Right lobe of liver (tissue), 6 donors: Measurements from ENCODE around the gene SYT14. TPM values are rescaled to one million over a fixed set of nuclear protein-coding genes. Genes with fewer than 3 reads are reported as not detected.
"Not testable (repeated sequence)": the region's sequence is repeated elsewhere in the genome, so short reads cannot be mapped to it uniquely, and the experiment has no call there.

Experiments
- ATAC-seq, 4 donors: fragments of 200-7000 bp; cut with Tn5 transposase; one replicate each; pipeline ENCODE4 v1.9.1; 2020; ENCODE audit warnings: mild to moderate bottlenecking in 4 of 4, moderate library complexity in 4 of 4
- DNase-seq, 3 donors: peaks; one replicate each; pipeline ENCODE4 v3.0.0-alpha.2; 2020
- H3K27ac ChIP-seq, 3 donors: fragments of 200-600 bp; one replicate each; pipeline ENCODE4 v1.8.0; 2022
- H3K27me3 ChIP-seq, 2 donors: fragments of 200-600 bp; one replicate each; pipeline ENCODE4 v1.8.0; 2022
- H3K36me3 ChIP-seq, 4 donors: fragments of 200-600 bp; sonication (generic) in 1 of 4; one replicate each; pipeline versions ENCODE4 v1.5.1 to v1.8.0; 2017 to 2022; ENCODE audit warnings: control low read depth in 1 of 4
- H3K4me1 ChIP-seq, 4 donors: fragments of 200-600 bp; sonication (generic) in 1 of 4; one replicate each; pipeline versions ENCODE4 v1.5.1 to v1.8.0; 2017 to 2022; ENCODE audit warnings: control low read depth in 1 of 4
- H3K4me3 ChIP-seq, 3 donors: fragments of 200-600 bp; one replicate each; pipeline ENCODE4 v1.8.0; 2022
- H3K9me3 ChIP-seq, 4 donors: fragments of 200-600 bp; sonication (generic) in 1 of 4; one replicate each; pipeline versions ENCODE4 v1.5.1 to v1.8.0; 2017 to 2022; ENCODE audit warnings: control low read depth in 1 of 4
- POLR2A ChIP-seq: fragments of 450-650 bp; IDR thresholded peaks from one replicate; pipeline ENCODE4 v1.6.1; 2017; ENCODE audit warnings: antibody characterized with exemption, mild to moderate bottlenecking
- whole genome bisulfite sequencing: methylation state at CpG from one replicate; pipeline ENCODE4 v1.1.6; 2018; ENCODE audit warnings: low coverage, low lambda C conversion rate; ENCODE audit not compliant: insufficient coverage; ENCODE audit errors: missing lambda C conversion rate; 5-methylcytosine and 5-hydroxymethylcytosine counted together
- intact Hi-C, 2 donors: fragments of 100-400 bp; cut with DNase I; formaldehyde crosslinking; loops; one replicate each; pipeline versions ENCODE4 v1.11.2 to v1.14.1; 2022
- total RNA-seq, 6 experiments: library from RNA; depleted of rRNA in 2 of 6; stranded (reverse); fragments of >200 nt in 2 of 6; fragmentation: NEBNext Ultra II Directional in 3 of 6; extraction: Animal tissue kit (Norgen Biotek cat#: 25700) in 3 of 6; gene quantifications; one replicate each; pipeline versions ENCODE4 v1.1.0 to v1.2.4, GENCODE V29; 2016 to 2023
- TF ChIP-seq, protein P1 (sequence below), 4 donors: fragments of 200-600 bp in 3 of 4; fragments of 450-650 bp in 1 of 4; IDR thresholded peaks; one replicate each; pipeline versions ENCODE4 v1.5.1 to v1.8.0; 2016 to 2022; ENCODE audit warnings: antibody characterized with exemption in 4 of 4, mild to moderate bottlenecking in 2 of 4
- donor health status: DM: no; HTN: yes; CAD: no.
- donor health status: DM: no; HTN: no; CAD: no.
- donor health status: DM: no; HTN: no; CAD: no.
- donor health status: DM: no; HTN: yes; CAD: no.
- donor health status: DM: no; HTN: yes; CAD: no.

The SYT14 gene
- total RNA-seq, 6 experiments from 2014 or later: not detected

DNA sequence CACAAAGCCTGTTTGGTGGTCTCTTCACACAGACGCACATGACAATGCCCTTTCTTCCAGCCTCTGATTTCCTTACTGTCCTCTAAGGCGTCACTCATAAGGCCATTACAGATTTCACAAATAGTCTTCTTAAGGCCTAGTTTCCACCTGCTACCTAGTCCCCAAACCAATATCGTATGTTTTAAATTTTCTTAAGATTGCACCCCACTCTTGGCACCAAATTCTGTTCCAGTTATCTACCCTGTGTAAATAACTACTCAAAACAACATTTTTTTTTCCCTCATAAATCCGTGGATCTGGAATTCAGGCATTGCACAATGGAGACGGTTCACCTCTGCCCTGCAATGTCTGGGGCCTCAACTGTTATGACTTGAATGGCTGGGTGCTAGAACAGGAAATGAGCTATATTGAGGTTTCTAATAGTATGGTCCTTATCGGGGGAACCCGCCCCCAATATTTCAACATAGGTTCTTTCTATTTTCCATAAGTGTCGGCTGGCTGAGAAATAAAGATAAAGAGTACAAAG, 257.7 kb downstream of the SYT14 start:
- WGBS: 56% methylated on average over 8 of the region's 8 CpGs
- H3K9me3 ChIP-seq: no peaks in the 10 kb centered on the region
- DNase-seq (no peak), ATAC-seq (no peak)
- H3K4me3 ChIP-seq: no peak overlapping the region
- no peaks in the 10 kb centered on the region for H3K4me1 ChIP-seq
- no peaks in the 10 kb centered on the region for H3K36me3 ChIP-seq
- TF ChIP-seq POLR2A: no peak
- TF ChIP-seq, protein P1, sequence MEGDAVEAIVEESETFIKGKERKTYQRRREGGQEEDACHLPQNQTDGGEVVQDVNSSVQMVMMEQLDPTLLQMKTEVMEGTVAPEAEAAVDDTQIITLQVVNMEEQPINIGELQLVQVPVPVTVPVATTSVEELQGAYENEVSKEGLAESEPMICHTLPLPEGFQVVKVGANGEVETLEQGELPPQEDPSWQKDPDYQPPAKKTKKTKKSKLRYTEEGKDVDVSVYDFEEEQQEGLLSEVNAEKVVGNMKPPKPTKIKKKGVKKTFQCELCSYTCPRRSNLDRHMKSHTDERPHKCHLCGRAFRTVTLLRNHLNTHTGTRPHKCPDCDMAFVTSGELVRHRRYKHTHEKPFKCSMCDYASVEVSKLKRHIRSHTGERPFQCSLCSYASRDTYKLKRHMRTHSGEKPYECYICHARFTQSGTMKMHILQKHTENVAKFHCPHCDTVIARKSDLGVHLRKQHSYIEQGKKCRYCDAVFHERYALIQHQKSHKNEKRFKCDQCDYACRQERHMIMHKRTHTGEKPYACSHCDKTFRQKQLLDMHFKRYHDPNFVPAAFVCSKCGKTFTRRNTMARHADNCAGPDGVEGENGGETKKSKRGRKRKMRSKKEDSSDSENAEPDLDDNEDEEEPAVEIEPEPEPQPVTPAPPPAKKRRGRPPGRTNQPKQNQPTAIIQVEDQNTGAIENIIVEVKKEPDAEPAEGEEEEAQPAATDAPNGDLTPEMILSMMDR (IDR thresholded peaks at IDR 0.05): no peak
- H3K27me3 ChIP-seq: no peaks in the 10 kb centered on the region
- no peak overlapping the region for H3K27ac ChIP-seq
- intact Hi-C loops: no loop called here

DNA sequence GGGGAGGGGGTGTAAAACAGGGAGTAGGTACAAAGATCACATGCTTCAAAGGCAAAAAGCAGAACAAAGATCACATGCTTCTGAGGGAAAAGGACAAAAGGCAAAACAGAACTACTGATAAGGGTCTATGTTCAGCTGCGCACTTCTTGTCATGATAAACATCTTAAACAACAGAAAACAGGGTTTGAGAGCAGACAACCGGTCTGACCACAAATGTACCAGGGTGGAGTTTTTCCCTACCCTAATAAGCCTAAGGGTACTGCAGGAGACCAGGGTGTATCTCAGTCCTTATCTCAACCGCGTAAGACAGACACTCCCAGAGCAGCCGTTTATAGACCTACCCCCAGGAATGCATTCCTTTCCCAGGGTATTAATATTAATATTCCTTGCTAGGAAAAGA, 258.2 kb downstream of the SYT14 start:
- H3K4me1 ChIP-seq, intact Hi-C loops, H3K9me3 ChIP-seq, H3K36me3 ChIP-seq, H3K4me3 ChIP-seq, H3K27ac ChIP-seq, DNase-seq, H3K27me3 ChIP-seq, ATAC-seq: not testable (repeated sequence)
- 66% methylated on average over 4 of the region's 5 CpGs for WGBS

DNA sequence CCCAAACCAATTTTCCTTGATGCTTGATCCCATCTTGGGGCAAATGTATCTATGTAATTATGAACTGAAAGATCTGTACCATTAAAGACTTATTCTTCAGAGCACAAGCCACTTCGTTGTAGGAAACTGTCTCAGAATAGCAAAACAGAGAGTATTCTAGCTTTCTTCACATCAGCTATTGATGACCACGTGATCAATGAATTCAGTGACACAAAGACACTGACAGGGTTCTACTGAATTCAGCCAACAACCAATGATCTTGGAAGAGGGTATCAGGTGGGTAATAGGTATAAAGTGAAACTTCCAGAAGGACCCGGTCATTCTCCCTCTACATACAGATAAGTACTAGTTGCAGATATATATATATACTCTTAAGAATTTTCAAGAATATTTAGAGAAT, 260.8 kb downstream of the SYT14 start:
- DNase-seq (no peak), ATAC-seq (no peak)
- no peak overlapping the region for H3K27ac ChIP-seq
- H3K4me3 ChIP-seq: no peak overlapping the region
- H3K4me1 ChIP-seq: no peaks in the 10 kb centered on the region
- no peaks in the 10 kb centered on the region for H3K36me3 ChIP-seq
- intact Hi-C loops: no loop called here
- 27% methylated on average over 3 of the region's 3 CpGs for WGBS
- TF ChIP-seq POLR2A: no peak
- TF ChIP-seq, protein P1 (IDR thresholded peaks at IDR 0.05): no peak
- no peaks in the 10 kb centered on the region for H3K9me3 ChIP-seq
- no peaks in the 10 kb centered on the region for H3K27me3 ChIP-seq

DNA sequence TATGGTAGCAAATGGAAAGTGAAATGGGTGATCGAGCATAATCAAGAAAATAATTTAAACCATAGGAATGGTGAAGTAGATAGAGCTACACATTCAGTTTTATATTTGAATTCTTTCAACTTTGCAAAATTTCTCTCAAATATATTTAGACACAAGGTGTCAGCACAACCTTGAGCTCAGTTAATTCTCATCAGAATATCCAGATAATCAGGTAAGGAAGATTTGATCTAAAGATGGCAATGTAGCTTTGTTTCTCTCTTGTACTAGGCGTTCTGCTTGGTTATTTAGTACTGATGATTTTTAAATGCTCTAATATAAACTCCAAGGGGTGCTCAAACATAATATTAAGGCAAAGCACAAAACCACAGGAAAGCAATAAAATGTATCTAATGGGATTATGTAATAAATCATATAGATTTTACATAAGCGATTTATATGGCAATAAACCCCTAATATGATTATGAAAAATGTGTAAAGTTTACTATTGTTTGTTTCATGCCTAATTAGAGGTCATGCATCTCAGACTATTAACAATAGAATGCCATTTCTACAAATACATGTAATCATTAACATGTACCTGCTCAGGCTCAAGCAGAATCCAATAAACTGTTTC, 262.2 kb downstream of the SYT14 start:
- intact Hi-C loops: no loop called here
- 41% methylated on average over 3 of the region's 3 CpGs for WGBS

DNA sequence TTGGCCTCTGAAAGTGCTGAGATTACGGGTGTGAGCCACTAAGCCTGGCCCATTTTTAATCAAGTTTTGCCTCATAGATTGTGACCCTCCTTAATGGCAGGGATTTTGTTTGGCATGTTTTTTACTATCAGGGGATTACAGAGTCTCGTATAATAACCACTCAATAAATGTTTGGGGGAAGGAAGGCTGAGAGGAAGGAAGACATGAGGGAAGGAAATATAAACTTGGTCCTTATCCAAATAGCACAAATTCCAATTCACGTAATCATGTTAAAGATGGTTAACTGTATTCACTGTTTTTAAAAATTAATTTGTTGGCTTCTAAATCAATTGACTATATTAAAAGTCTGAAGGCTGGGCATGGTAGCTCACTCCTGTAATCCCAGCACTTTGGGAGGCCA, 263.7 kb downstream of the SYT14 start:
- Histone ChIP-seq H3K27ac (no peak overlapping the region), H3K36me3 (no peaks in the 10 kb centered on the region), H3K9me3 (no peaks in the 10 kb centered on the region), H3K4me3 (no peak overlapping the region), H3K4me1 (no peaks in the 10 kb centered on the region), H3K27me3 (no peaks in the 10 kb centered on the region)
- TF ChIP-seq, protein P1 (IDR thresholded peaks at IDR 0.05): no peak
- no peak for TF ChIP-seq POLR2A
- DNase-seq (no peak), ATAC-seq (no peak)
- WGBS: 34% methylated on average over 3 of the region's 3 CpGs
- intact Hi-C loops: no loop called here

More for the DNA sequence above, 262.2 kb downstream of the SYT14 start:
- no peaks in the 10 kb centered on the region for H3K36me3 ChIP-seq
- ATAC-seq (no peak), DNase-seq (no peak)
- no peaks in the 10 kb centered on the region for H3K9me3 ChIP-seq
- H3K27me3 ChIP-seq: no peaks in the 10 kb centered on the region
- TF ChIP-seq, protein P1 (IDR thresholded peaks at IDR 0.05): no peak
- TF ChIP-seq POLR2A: no peak
- H3K4me1 ChIP-seq: no peaks in the 10 kb centered on the region
- no peak overlapping the region for H3K4me3 ChIP-seq
- H3K27ac ChIP-seq: no peak overlapping the region
